ENCODE data around the gene TMEM255B.

Gene TMEM255B

GRCh38 chr13:113865427-113865826 lies 106.4 kb downstream of the TMEM255B start:
- Histone ChIP-seq H2AFZ (ENCODE audit: low read depth, low read length) (no peak overlapping the region), H3K18ac (ENCODE audit: low read depth in 1 of 2, low read length in 2 of 2) (no peak overlapping the region), H3K9me3 (ENCODE audit: control insufficient read depth, low read length) (no peaks in the 10 kb centered on the region), H3K4me3 (ENCODE audit: insufficient read depth in 1 of 2, low read depth in 1 of 2, low read length in 2 of 2) (no peak overlapping the region), H3K4me2 (ENCODE audit: low read length, poor library complexity, severe bottlenecking) (no peak overlapping the region), H3K36me3 (ENCODE audit: control insufficient read depth in 1 of 2, insufficient read depth in 2 of 2, low read depth in 1 of 2, low read length in 2 of 2) (peaks cover 9 to 18% of the 10 kb centered on the region in 2 experiments), H3K23ac (ENCODE audit: low read length in 2 of 2) (no peak overlapping the region), H2BK12ac (ENCODE audit: low read length in 2 of 2) (no peak overlapping the region), H2BK120ac (ENCODE audit: low read depth, low read length) (no peak overlapping the region), H3K9ac (ENCODE audit: low read length) (no peak overlapping the region), H3K14ac (ENCODE audit: low read length in 2 of 2) (no peak overlapping the region), H3K4ac (ENCODE audit: low read depth in 1 of 2, low read length in 2 of 2) (no peak overlapping the region), H3K27ac (ENCODE audit: low read length, poor library complexity, severe bottlenecking) (no peak overlapping the region), H3K27me3 (ENCODE audit: control insufficient read depth in 1 of 2, insufficient read depth in 1 of 2, low read length in 2 of 2) (no peaks in the 10 kb centered on the region), H3K4me1 (ENCODE audit: control insufficient read depth, insufficient read depth, low read depth, low read length) (peaks cover 21% of the 10 kb centered on the region), H2AK5ac (ENCODE audit: low read length, severe bottlenecking) (no peak overlapping the region), H2BK5ac (ENCODE audit: low read depth, low read length, poor library complexity, severe bottlenecking) (no peak overlapping the region), H2BK15ac (ENCODE audit: low read depth, poor library complexity, severe bottlenecking) (no peak overlapping the region), H4K91ac (ENCODE audit: low read length) (no peak overlapping the region), H4K8ac (ENCODE audit: low read length) (no peak overlapping the region), H3K79me1 (replicated peaks; ENCODE audit: low read length, poor library complexity, severe bottlenecking) (peaks cover 4% of the 10 kb centered on the region)
- no peak for DNase-seq
- 100% methylated on average over 2 of the region's 4 CpGs for WGBS
